Endothelial cell (in vitro differentiated cells): Measurements from ENCODE around the gene GMNC. TPM values are rescaled to one million over a fixed set of nuclear protein-coding genes. Genes with fewer than 3 reads are reported as not detected.

ENCODE experiments used
- DNase-seq: peaks from one replicate; pipeline ENCODE4 v3.0.0; 2021; ENCODE audit warnings: low spot score
- H3K27ac Mint-ChIP-seq: one replicate; pipeline ENCODE4 v1.8.0; 2021; ENCODE audit warnings: mixed read lengths, inconsistent platforms; ENCODE audit not compliant: unreplicated experiment
- H3K27me3 Mint-ChIP-seq: one replicate; pipeline ENCODE4 v1.8.0; 2021; ENCODE audit warnings: mild to moderate bottlenecking, moderate library complexity, mixed read lengths, inconsistent platforms; ENCODE audit not compliant: unreplicated experiment
- H3K36me3 Mint-ChIP-seq: one replicate; pipeline ENCODE4 v1.8.0; 2021; ENCODE audit warnings: mild to moderate bottlenecking, low read depth, mixed read lengths, inconsistent platforms; ENCODE audit not compliant: unreplicated experiment
- H3K4me1 Mint-ChIP-seq: one replicate; pipeline ENCODE4 v1.8.0; 2021; ENCODE audit warnings: mild to moderate bottlenecking, mixed read lengths, inconsistent platforms; ENCODE audit not compliant: unreplicated experiment
- H3K4me3 Mint-ChIP-seq: one replicate; pipeline ENCODE4 v1.8.0; 2021; ENCODE audit warnings: mild to moderate bottlenecking, mixed read lengths, inconsistent platforms; ENCODE audit not compliant: unreplicated experiment
- H3K9me3 Mint-ChIP-seq: one replicate; pipeline ENCODE4 v1.8.0; 2021; ENCODE audit warnings: mixed read lengths, inconsistent platforms; ENCODE audit not compliant: unreplicated experiment
- CTCF ChIP-seq: fragments of 200-600 bp; sonication (generic); IDR thresholded peaks from one replicate; pipeline ENCODE4 v1.5.0; 2021; ENCODE audit warnings: antibody characterized with exemption; ENCODE audit not compliant: unreplicated experiment
- total RNA-seq: library from RNA; stranded (reverse); fragmentation: NEBNext Ultra II Directional; extraction: Animal tissue kit (Norgen Biotek cat#: 25700); gene quantifications from one replicate; pipeline ENCODE4 v1.2.1, GENCODE V29; 2021; ENCODE audit not compliant: unreplicated experiment

The GMNC gene
- total RNA-seq, 1 donor from 2014 or later, result not detected

GRCh38 chr3:190849607-190850006 is 12.9 kb downstream of the GMNC start:
- H3K4me3 Mint-ChIP-seq, result no peak overlapping the region
- no peak for TF ChIP-seq CTCF
- no peaks in the 10 kb centered on the region for H3K4me1 Mint-ChIP-seq
- no peak overlapping the region for H3K27ac Mint-ChIP-seq
- H3K36me3 Mint-ChIP-seq, result no peaks in the 10 kb centered on the region
- H3K27me3 Mint-ChIP-seq, result no peaks in the 10 kb centered on the region
- no peak for DNase-seq
- H3K9me3 Mint-ChIP-seq, result no peaks in the 10 kb centered on the region

- TF ChIP-seq CTCF, result no peak
- Mint-ChIP-seq H3K27ac (no peak overlapping the region), H3K4me3 (no peak overlapping the region), H3K4me1 (no peaks in the 10 kb centered on the region), H3K9me3 (no peaks in the 10 kb centered on the region), H3K36me3 (no peaks in the 10 kb centered on the region), H3K27me3 (no peaks in the 10 kb centered on the region)
- no peak for DNase-seq
These were observed 13.6 kb downstream of the GMNC start for GRCh38 chr3:190848870-190849269.

- no peaks in the 10 kb centered on the region for H3K36me3 Mint-ChIP-seq
- no peaks in the 10 kb centered on the region for H3K27me3 Mint-ChIP-seq
- H3K4me1 Mint-ChIP-seq, result no peaks in the 10 kb centered on the region
- no peak overlapping the region for H3K27ac Mint-ChIP-seq
- DNase-seq, result no peak
- TF ChIP-seq CTCF, result no peak
- H3K9me3 Mint-ChIP-seq, result no peaks in the 10 kb centered on the region
- no peak overlapping the region for H3K4me3 Mint-ChIP-seq
These were observed 15.1 kb downstream of the GMNC start for GRCh38 chr3:190847436-190847835.

GRCh38 chr3:190840146-190840545 is 22.3 kb downstream of the GMNC start:
- Mint-ChIP-seq H3K27ac (no peak overlapping the region), H3K9me3 (no peaks in the 10 kb centered on the region), H3K4me1 (no peaks in the 10 kb centered on the region), H3K36me3 (no peaks in the 10 kb centered on the region), H3K27me3 (no peaks in the 10 kb centered on the region), H3K4me3 (no peak overlapping the region)
- DNase-seq, result no peak
- no peak for TF ChIP-seq CTCF

- TF ChIP-seq CTCF, result no peak
- Mint-ChIP-seq H3K27me3 (no peaks in the 10 kb centered on the region), H3K27ac (no peak overlapping the region), H3K4me3 (no peak overlapping the region), H3K9me3 (no peaks in the 10 kb centered on the region), H3K36me3 (no peaks in the 10 kb centered on the region), H3K4me1 (no peaks in the 10 kb centered on the region)
- DNase-seq, result no peak
These were observed 31.3 kb downstream of the GMNC start for GRCh38 chr3:190831225-190831624.
